Suppressor macrophage (primary cell): ENCODE data around the gene MAOA.
"Not testable (repeated sequence)": the region's sequence is repeated elsewhere in the genome, so short reads cannot be mapped to it uniquely, and the experiment has no call there.

Experiments used
- DNase-seq, 4 experiments: peaks; one replicate each; pipeline ENCODE4 v3.0.0-alpha.2; 2020 to 2022

The MAOA gene

GRCh38 chrX:43664258-43664657 lies 8.2 kb downstream of the MAOA start:
- DNase-seq: no peak

DNA sequence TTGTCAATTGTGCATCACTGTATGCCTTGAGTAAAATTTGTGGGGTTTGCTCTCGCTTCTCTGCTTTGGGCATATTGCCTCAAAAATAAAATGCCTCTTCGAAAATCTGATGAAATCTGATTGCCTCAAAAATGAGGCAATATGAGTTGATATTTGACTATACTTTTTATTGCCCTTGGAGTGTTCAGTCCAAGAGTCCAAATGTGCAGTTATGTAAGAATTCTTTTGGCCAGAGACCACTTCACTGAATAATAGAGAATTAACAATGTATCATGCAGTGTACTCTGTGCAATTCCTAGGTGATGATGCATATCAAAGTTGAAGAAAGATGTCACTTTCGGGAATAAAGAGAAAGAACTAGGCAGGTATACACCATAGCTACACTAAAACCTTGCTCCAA lies 8.6 kb downstream of the MAOA start:
- no peak for DNase-seq

GRCh38 chrX:43666311-43666912 lies 10.3 kb downstream of the MAOA start:
- peak in 2 of 4 experiments; percentile 1 to 10 for DNase-seq

- DNase-seq: not testable (repeated sequence)
These were observed 20.0 kb downstream of the MAOA start for GRCh38 chrX:43675965-43676628.

DNA sequence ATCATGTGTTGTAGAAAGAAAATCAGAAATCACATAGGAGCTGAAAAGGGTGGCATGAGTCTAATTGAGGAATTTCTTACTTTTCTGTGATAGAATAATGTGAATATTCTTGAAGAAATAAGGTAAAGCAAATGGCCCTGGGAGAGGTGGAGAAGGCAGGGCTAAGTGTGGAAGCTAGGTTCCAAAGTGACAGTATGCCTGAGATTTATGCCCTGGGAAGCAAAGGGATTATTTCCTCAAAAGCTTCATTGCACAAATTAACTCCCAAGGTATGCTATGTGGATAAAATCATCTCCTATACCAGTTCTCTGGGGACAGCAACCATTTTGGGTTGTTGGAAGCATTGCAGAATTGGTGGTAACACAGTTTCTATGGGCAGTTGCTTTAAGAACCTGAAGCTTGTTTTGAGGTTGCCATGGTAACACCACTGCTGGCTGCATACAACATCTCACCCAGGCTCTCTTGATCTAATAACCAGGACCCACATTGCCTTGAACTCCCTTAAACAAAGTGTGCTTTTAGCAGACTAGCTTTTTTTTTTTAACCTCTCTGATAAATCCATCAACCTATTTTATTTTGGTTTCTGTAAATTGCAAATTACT lies 21.0 kb downstream of the MAOA start:
- DNase-seq: no peak

- no peak for DNase-seq
These were observed 21.9 kb downstream of the MAOA start for GRCh38 chrX:43677993-43678392.

DNA sequence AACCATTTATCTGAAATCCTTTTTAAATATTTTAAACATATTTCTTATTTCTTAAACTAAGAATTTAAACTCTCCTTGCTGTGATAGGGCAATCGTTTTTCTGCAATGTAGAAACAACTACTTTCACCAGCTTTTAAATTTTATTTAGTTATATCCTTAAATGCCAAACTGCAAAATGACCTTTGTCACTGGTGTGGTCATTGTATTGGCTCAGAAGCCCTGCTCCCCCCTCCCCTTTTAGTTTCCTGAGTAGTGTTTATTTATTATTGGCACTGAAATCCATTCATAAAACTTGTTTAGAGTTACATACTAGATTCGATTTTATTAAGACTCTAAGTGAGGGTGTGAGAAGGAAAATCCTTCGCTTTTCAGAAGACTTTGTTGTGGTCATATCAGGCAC lies 23.0 kb downstream of the MAOA start:
- no peak for DNase-seq

- DNase-seq: peak in 1 of 4 experiments; percentile 23
These were observed 23.7 kb downstream of the MAOA start for GRCh38 chrX:43679778-43680177.

- DNase-seq: no peak
These were observed 26.6 kb downstream of the MAOA start for GRCh38 chrX:43682726-43683125.

GRCh38 chrX:43685221-43685620 lies 29.1 kb downstream of the MAOA start:
- DNase-seq: no peak

GRCh38 chrX:43688586-43688985 lies 32.5 kb downstream of the MAOA start:
- DNase-seq: no peak

DNA sequence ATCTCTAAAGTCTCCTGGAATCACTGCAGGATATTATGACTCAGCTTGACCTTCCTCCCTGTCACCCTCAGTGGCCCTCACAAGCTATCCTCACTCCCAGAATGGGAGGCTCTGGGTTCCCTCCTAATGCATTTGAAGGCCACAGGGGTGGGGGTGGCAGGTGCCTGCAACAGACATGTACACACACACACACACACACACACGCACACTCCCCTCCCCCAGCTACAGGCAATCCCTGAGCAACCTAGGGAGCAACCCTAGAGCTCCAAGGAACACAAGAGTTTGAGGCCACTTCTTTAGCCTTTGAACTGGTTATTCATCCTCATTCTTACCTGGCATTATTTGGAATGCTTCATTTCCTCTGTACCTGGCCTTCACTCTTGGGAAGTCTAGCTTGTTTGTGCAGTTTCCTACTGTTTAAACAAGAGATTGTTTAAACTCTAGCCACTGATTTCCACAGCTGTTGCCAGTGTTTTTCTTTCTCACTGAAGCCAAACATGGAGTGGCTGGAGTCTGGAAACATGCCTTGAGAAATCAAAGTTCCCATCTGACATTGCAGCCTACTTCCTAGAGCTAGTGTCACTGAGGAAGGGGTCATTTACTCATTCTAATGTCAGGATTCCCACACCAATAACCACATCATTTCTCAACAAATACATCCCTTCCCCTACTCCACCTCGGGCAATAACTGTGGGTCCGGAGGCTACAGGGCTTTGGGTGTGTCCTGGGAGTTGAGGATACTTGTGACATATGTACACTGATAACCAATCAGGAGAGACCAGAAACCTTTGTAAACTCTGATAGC lies 37.7 kb downstream of the MAOA start:
- peak in 2 of 4 experiments; percentile 1 to 11 for DNase-seq

DNA sequence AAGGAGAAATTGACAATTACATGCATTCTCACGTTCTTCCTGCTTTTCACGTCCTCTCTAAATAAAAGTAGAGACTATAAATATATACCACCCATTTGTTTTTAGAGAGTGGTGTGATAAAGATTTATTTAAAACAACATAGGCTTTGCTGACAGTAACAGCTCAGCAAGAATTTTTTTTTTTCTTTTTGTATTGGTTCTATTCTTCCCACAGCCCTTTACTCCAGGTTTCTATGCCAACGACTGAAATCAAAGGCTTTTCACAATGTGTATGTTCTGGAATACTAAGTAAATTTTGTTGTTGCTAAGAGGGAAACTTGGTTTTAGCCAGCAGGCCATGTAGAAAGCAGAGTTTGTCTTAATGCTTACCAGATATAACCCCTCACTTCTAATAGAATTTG lies 43.4 kb downstream of the MAOA start:
- no peak for DNase-seq

- DNase-seq: peak in 2 of 4 experiments; percentile 1 to 29
These were observed 46.0 kb downstream of the MAOA start for GRCh38 chrX:43702079-43702524.

GRCh38 chrX:43702660-43703059 lies 46.6 kb downstream of the MAOA start:
- DNase-seq: no peak

- no peak for DNase-seq
These were observed 47.2 kb downstream of the MAOA start for GRCh38 chrX:43703211-43703791.

GRCh38 chrX:43706786-43707370 lies 50.8 kb downstream of the MAOA start:
- no peak for DNase-seq

DNA sequence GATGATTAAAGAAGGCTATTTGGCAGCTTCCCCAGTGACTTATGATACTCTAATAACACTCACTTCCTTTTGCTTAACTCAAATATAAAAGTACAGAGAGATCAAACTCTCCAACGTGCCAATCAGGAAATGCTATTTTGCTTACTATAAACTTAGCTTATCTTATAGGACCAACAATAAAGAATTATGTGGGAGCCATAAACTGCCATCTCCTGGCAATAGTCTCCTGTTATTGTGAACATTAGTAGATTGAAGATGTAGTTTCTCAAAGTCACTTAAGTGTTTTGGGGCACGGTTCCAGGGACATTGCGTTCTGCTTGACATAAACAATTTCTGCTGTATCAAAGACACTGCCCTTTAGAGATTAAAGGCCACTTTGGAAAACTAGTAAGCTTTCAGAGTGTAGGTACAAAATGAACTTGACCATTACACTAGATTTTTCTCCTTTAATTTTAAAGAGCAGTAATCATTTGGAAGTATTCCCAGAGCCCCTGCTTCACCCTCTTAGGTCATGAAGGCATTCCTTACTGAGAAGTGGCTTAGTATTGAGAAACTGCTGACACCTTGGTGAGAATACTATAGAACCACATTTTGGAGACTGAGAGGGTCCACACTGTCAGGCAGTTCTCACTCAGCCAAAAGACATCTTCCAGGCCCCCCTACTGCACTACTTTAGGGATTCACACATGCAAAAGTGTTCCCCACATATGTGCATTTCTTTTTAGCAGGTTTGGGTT lies 51.9 kb downstream of the MAOA start:
- no peak for DNase-seq

DNA sequence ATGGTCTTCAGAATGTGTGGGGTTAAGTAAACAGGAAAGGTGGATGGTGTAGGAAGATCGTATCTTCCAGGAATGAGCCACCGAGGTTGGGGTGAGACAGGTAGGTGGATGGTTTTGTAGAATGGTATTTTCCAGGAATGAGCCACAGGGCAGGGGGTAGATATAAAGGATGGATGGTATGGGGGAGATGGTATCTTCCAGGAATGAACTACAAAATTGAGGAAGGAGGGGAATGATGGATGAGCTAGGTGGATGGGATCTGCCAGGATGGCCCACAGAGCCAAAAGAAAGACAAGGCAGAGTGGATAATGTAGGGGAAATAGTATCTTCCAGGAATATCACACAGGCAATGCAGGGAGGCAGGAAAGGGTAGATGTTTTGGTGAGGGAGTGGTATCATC lies 60.0 kb downstream of the MAOA start:
- DNase-seq: no peak

- no peak for DNase-seq
These were observed 60.6 kb downstream of the MAOA start for GRCh38 chrX:43716696-43717095.

GRCh38 chrX:43717161-43717560 lies 61.1 kb downstream of the MAOA start:
- DNase-seq: no peak

DNA sequence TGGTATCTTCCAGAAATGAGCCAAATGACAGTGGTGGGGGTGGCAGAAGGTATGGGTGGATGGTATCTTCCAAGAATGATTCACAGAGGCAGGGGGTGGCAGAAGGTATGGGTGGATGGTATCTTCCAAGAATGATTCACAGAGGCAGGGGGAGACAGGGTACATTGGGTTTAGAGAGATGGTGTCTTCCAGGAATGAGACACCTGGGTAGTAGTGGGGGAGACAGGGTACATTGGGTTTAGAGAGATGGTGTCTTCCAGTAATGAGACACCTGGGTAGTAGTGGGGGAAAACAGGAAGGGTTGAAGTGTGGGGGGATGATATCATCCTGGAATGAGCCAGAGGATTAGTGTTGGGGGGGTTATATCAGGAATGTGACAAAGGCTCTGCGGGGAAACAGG lies 62.0 kb downstream of the MAOA start:
- no peak for DNase-seq
